ENCODE data around the gene ADH6. TPM values are rescaled to one million over a fixed set of nuclear protein-coding genes. Genes with fewer than 3 reads are reported as not detected.

ADH6 gene
- total RNA-seq, 1 experiment from 2014 or later: 0.18 TPM

GRCh38 chr4:99215521-99215920, 3.5 kb downstream of the ADH6 start:
- in situ Hi-C loops (cut with HindIII; ENCODE audit: low pct_unique_long_range_greater_than_20kb, low sequenced_read_pairs) (no loop called here), intact Hi-C loops (cut with micrococcal nuclease; ENCODE audit: unreplicated experiment) (no loop called here)
- Histone ChIP-seq H3K36me3 (ENCODE audit: control insufficient read depth, insufficient read depth, low read length) (no peaks in the 10 kb centered on the region), H3K9me3 (ENCODE audit: control insufficient read depth, insufficient read depth, low read depth, low read length) (no peaks in the 10 kb centered on the region), H3K27ac (ENCODE audit: low read length) (no peak overlapping the region), H3K27me3 (ENCODE audit: control insufficient read depth, insufficient read depth, low read length) (no peaks in the 10 kb centered on the region), H3K4me1 (ENCODE audit: control insufficient read depth, insufficient read depth, low read length) (no peaks in the 10 kb centered on the region), H3K4me3 (ENCODE audit: low read depth in 2 of 2, low read length in 2 of 2) (no peak overlapping the region)
- DNase-seq (ENCODE audit: low read depth, low spot score) (no peak), ATAC-seq (no peak)
- BruUV-seq (replicated peaks): no TSS peak
- TF ChIP-seq CTCF (IDR thresholded peaks at IDR 0.05) (no peak), SIN3A (IDR thresholded peaks at IDR 0.05; ENCODE audit: borderline replicate concordance, insufficient read depth, low read depth, low read length) (no peak), REST (IDR thresholded peaks at IDR 0.05; ENCODE audit: insufficient read depth in 1 of 2, low read depth in 2 of 2, low read length in 1 of 2) (no peak), POLR2AphosphoS5 (IDR thresholded peaks at IDR 0.05; ENCODE audit: low read depth, low read length) (no peak), TCF7L2 (IDR thresholded peaks at IDR 0.05; ENCODE audit: low read depth, low read length) (no peak)
- ChIA-PET CTCF (no interaction called here), POLR2A (no interaction called here)

GRCh38 chr4:99210789-99211188, 8.3 kb downstream of the ADH6 start:
- ChIA-PET CTCF (no interaction called here), POLR2A (no interaction called here)
- H3K27ac ChIP-seq (ENCODE audit: low read length): no peak overlapping the region
- no peaks in the 10 kb centered on the region for H3K9me3 ChIP-seq (ENCODE audit: control insufficient read depth, insufficient read depth, low read depth, low read length)
- no peaks in the 10 kb centered on the region for H3K4me1 ChIP-seq (ENCODE audit: control insufficient read depth, insufficient read depth, low read length)
- no TSS peak for BruUV-seq (replicated peaks)
- in situ Hi-C loops (cut with HindIII; ENCODE audit: low pct_unique_long_range_greater_than_20kb, low sequenced_read_pairs) (no loop called here), intact Hi-C loops (cut with micrococcal nuclease; ENCODE audit: unreplicated experiment) (no loop called here)
- no peaks in the 10 kb centered on the region for H3K27me3 ChIP-seq (ENCODE audit: control insufficient read depth, insufficient read depth, low read length)
- no peak for ATAC-seq
- TF ChIP-seq SIN3A (IDR thresholded peaks at IDR 0.05; ENCODE audit: borderline replicate concordance, insufficient read depth, low read depth, low read length) (no peak), POLR2AphosphoS5 (IDR thresholded peaks at IDR 0.05; ENCODE audit: low read depth, low read length) (no peak), REST (IDR thresholded peaks at IDR 0.05; ENCODE audit: insufficient read depth in 1 of 2, low read depth in 2 of 2, low read length in 1 of 2) (no peak), TCF7L2 (IDR thresholded peaks at IDR 0.05; ENCODE audit: low read depth, low read length) (no peak), CTCF (IDR thresholded peaks at IDR 0.05) (no peak)
- DNase-seq (ENCODE audit: low read depth, low spot score): no peak
- no peaks in the 10 kb centered on the region; the same call in 1 of the 2 replicates for H3K36me3 ChIP-seq (ENCODE audit: control insufficient read depth, insufficient read depth, low read length)
- H3K4me3 ChIP-seq (ENCODE audit: low read depth in 2 of 2, low read length in 2 of 2): no peak overlapping the region
